ENCODE data around the gene EDN1. TPM values are rescaled to one million over a fixed set of nuclear protein-coding genes. Genes with fewer than 3 reads are reported as not detected.

EDN1 gene
- polyA plus RNA-seq, 1 experiment = 4.0 TPM

GRCh38 chr6:12289365-12289919 is 719 bp upstream of the EDN1 start:
- ChIA-PET CTCF (interaction anchor here (0.5 to 14.0 kb wide), 34 partner anchors 8 to 1190 kb away, joined by 3 to 212 read pairs (median 4); no protein-coding TSS in a partner anchor), POLR2A (no interaction called here)
- Histone ChIP-seq H3K36me3 (ENCODE audit: control insufficient read depth, insufficient read depth, low read length) (no peaks in the 10 kb centered on the region), H3K4me3 (ENCODE audit: low read depth, low read length) (peak overlapping the region; percentile 58), H3K27me3 (ENCODE audit: control insufficient read depth, insufficient read depth, low read length) (no peaks in the 10 kb centered on the region)
- DNase-seq (ENCODE audit: low read depth) = no peak
- TF ChIP-seq CTCF (IDR thresholded peaks at IDR 0.05; ENCODE audit: insufficient read depth, low read depth, low read length) = peak; percentile 89

DNA sequence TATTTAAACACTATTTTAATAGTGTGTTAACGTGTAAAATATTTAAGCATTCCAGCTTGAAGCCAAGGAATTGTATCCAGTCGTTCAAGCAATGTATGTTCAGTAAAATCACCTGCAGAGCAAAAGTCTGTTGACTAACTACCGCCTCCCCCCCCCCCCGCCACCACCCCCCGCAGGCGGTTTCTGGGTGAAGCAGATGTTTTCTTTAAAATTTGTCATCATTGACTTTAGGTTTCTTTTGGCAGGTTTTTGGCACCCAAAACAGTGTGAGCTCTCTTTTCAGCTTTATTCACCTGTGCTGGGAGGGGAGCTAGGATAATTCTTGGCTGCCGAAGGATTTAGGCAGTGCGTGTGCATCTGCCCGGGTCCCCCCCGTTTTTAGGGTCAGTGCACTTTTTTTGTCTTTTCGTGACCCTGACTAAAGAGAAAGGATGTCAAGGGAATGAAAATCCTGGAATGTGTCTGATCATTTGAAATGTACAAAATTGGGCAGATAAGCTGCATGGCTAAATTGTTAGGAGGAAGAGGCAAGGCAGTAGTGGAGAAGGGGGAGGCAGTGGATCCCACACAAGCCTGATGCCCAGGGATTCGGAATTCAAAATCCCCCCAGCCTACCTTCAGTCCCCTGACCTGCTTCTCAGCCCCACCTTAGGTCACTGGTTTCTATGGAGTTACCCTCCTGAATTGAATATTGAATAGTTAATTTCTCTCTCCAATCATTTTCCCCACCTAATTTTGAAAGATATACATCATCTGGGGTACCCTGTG is 1.1 kb downstream of the EDN1 start:
- ChIA-PET POLR2A (interaction anchor here (0.7 kb wide), 1 partner anchor 656 kb away, joined by 4 read pairs; no protein-coding TSS in a partner anchor), CTCF (interaction anchor here (0.7 to 14.0 kb wide), 26 partner anchors 9 to 706 kb away, joined by 3 to 212 read pairs (median 3); no protein-coding TSS in a partner anchor)
- DNase-seq (ENCODE audit: low read depth) = no peak
- Histone ChIP-seq H3K4me3 (ENCODE audit: low read depth, low read length) (peak overlapping the region; percentile 58), H3K36me3 (ENCODE audit: control insufficient read depth, insufficient read depth, low read length) (no peaks in the 10 kb centered on the region), H3K27me3 (ENCODE audit: control insufficient read depth, insufficient read depth, low read length) (no peaks in the 10 kb centered on the region)
- no peak for TF ChIP-seq CTCF (IDR thresholded peaks at IDR 0.05; ENCODE audit: insufficient read depth, low read depth, low read length)

DNA sequence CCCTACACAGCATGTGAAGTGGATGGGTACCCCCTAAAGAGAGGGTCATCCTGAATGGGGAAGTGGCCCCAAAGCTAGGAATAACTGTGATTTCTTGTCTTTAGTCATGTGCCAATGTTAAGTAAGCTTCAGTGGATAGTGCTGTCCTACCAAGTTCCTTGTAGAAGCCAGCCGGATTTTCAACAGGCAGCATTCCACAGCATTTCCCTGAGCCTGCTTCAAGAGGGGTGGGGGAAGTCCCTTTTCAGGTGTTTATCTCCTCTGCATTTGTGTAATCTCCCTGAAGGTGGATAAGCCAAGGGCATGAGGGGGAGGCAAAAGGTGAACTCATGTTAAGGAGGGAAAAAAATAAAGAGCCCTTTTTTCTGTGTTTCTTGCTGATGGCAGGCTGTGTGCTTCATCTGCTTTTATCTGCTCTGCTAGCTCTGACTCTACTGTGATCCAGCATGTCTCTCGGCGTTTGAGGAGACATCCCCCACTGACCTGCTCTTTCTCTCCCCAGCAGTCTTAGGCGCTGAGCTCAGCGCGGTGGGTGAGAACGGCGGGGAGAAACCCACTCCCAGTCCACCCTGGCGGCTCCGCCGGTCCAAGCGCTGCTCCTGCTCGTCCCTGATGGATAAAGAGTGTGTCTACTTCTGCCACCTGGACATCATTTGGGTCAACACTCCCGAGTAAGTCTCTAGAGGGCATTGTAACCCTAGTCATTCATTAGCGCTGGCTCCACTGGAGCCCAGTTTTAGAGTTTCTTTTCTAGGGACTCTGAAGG is 1.9 kb downstream of the EDN1 start:
- peak; percentile 47 for TF ChIP-seq CTCF (IDR thresholded peaks at IDR 0.05; ENCODE audit: insufficient read depth, low read depth, low read length)
- no peak for DNase-seq (ENCODE audit: low read depth)
- POLR2A ChIA-PET = no interaction called here
- Histone ChIP-seq H3K4me3 (ENCODE audit: low read depth, low read length) (peak overlapping the region; percentile 58), H3K36me3 (ENCODE audit: control insufficient read depth, insufficient read depth, low read length) (no peaks in the 10 kb centered on the region), H3K27me3 (ENCODE audit: control insufficient read depth, insufficient read depth, low read length) (no peaks in the 10 kb centered on the region)
- CTCF ChIA-PET = interaction anchor here (0.5 to 14.0 kb wide), 19 partner anchors 10 to 696 kb away, joined by 3 to 212 read pairs (median 3); no protein-coding TSS in a partner anchor

DNA sequence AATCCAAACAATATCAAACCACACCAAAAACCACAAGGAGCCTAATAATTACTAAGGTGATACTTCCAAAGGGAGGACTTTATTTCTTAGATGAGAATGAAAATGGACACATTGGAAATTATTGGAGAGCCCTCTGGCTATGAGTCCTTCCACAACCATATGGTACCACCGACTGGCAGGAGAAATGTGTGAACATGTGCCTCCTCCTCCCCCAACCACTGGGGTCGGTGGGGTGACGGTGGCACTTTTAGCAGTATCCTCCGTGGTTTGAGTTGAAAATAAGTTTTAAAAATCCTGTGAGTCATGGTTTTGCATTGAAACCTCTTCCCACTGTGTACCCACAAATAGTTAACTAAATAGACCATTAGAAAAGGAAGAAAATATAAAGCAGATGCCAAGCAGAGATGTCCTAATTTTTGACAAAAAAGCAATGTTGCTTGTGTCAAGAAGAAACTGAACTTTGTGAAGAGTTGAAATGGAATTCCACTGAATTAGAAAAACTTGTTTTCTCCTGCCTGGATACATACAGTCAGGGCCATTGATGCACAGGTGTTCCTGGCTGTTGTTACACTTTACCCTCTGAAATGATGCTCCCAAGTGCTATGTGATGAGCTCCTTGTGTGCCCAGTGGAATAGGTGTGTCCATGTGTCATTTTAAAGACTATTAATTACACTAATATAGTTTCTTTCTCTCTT is 3.2 kb downstream of the EDN1 start:
- H3K36me3 ChIP-seq (ENCODE audit: control insufficient read depth, insufficient read depth, low read length) = no peaks in the 10 kb centered on the region
- DNase-seq (ENCODE audit: low read depth) = no peak
- no peak overlapping the region for H3K4me3 ChIP-seq (ENCODE audit: low read depth, low read length)
- ChIA-PET CTCF (interaction anchor here (14.0 kb wide), 1 partner anchor 313 kb away, joined by 212 read pairs; no protein-coding TSS in a partner anchor), POLR2A (no interaction called here)
- no peaks in the 10 kb centered on the region for H3K27me3 ChIP-seq (ENCODE audit: control insufficient read depth, insufficient read depth, low read length)
- no peak for TF ChIP-seq CTCF (IDR thresholded peaks at IDR 0.05; ENCODE audit: insufficient read depth, low read depth, low read length)

Data from BJ (cell line).